ENCODE results near the gene DGCR6L. TPM values are rescaled to one million over a fixed set of nuclear protein-coding genes. Genes with fewer than 3 reads are reported as not detected.
A peak's percentile ranks its signal among the peaks of the same experiment; 100 is the strongest.
"Not testable (repeated sequence)": the region's sequence is repeated elsewhere in the genome, so short reads cannot be mapped to it uniquely, and the experiment has no call there.

DGCR6L gene
- total RNA-seq, 6 donors from 2014 or later, result 36.7 to 62.2 (median 41.9) TPM

DNA sequence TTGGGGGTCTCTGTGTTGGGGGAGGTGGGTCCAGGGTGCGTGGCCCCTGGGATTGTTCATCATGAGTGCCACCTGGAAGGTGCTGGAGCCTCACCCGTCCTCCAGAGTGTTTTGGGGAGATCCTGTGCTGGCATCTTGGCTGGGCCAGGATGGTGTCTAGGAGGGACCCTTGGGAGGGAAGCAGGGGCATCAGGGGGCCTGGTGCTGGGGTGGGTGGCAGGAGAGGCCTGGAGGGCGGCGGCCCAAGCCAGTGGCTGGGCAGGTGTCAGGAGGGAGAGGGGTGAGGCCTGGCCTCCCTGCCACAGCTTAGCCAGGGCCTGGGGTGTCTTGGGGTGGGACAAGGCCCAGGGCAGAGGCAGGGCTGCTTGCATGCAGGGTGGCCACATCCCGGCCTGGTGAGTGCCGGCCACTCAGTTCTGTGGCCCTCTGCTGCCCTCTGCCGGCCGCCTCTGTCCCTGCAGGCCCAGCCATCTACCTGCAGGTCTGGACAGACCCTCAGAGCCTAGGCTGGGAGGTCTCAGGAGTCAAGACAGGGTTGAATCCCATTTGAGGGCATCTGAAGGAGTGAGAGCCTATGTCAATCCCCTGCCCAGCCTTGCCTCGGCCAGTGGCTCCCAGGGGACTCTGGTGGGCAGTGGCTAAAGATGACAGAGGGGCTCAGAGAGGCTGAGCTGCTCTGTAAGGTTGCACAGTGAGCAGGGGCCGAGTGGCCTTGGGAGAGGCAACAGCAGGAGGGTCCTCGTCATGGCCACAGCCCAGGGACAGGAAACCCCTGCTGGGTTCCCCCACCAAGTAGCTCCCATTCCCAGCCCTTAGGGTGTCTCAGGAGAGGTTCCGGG, 34.2 kb downstream of the DGCR6L start:
- TF ChIP-seq, protein P1, sequence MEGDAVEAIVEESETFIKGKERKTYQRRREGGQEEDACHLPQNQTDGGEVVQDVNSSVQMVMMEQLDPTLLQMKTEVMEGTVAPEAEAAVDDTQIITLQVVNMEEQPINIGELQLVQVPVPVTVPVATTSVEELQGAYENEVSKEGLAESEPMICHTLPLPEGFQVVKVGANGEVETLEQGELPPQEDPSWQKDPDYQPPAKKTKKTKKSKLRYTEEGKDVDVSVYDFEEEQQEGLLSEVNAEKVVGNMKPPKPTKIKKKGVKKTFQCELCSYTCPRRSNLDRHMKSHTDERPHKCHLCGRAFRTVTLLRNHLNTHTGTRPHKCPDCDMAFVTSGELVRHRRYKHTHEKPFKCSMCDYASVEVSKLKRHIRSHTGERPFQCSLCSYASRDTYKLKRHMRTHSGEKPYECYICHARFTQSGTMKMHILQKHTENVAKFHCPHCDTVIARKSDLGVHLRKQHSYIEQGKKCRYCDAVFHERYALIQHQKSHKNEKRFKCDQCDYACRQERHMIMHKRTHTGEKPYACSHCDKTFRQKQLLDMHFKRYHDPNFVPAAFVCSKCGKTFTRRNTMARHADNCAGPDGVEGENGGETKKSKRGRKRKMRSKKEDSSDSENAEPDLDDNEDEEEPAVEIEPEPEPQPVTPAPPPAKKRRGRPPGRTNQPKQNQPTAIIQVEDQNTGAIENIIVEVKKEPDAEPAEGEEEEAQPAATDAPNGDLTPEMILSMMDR (IDR thresholded peaks at IDR 0.05), result peak; percentile 46 to 88 (median 78)
- not testable (repeated sequence) for H3K27ac ChIP-seq, H3K27me3 ChIP-seq, H3K36me3 ChIP-seq, H3K4me3 ChIP-seq, H3K4me1 ChIP-seq, H3K9me3 ChIP-seq
- 23% methylated on average over 5 of the region's 12 CpGs; no CpG with 5 or more reads in 1 of the 2 donors for WGBS, 2 donors
- DNase-seq, result peak; percentile 79 to 95
- ATAC-seq (ENCODE audit: low FRiP score in 2 of 2), result peak; percentile 83 to 88

DNA sequence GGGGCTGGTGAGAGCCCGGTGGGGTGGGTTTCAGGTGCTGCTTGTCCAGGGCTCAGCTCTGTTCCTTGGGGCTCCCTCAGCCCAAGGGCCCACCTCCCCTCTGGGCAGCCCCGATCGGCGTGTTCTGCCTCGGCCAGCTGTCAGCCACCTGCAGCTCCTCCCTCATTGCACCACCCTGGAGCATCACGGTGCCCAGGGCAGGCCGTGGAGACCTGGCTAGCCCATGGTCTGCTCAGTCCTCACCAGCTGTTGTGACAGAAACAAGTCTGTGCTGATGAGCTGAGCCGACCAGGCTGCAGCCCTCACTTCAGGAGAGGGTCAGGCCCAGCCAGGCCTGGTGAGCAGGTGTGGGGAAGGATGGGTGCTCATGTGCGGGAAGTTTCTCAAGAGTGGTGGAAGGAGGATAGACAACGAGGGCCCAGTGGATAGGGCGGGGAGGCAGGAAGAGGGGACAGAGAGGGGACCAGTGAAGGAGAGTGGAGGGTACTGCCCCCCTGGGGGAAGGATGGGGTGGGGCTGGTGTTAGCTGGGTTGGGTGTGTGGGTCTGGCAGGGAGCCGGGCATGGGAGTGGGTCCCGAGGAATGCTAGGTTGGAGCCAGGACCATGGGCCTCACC, 35.3 kb downstream of the DGCR6L start:
- H3K27ac ChIP-seq, result no peak overlapping the region
- H3K4me3 ChIP-seq, result no peak overlapping the region
- TF ChIP-seq EP300 (IDR thresholded peaks at IDR 0.05) (no peak), POLR2AphosphoS5 (IDR thresholded peaks at IDR 0.05) (no peak), POLR2A (IDR thresholded peaks at IDR 0.05) (no peak)
- TF ChIP-seq, protein P1 (IDR thresholded peaks at IDR 0.05), result no peak
- DNase-seq (peak in 1 of 2 donors; percentile 71), ATAC-seq (ENCODE audit: low FRiP score in 2 of 2) (no peak)
- H3K27me3 ChIP-seq, result no peaks in the 10 kb centered on the region
- 79% methylated on average over 6 to 12 of the region's 13 CpGs for WGBS, 2 donors
- H3K4me1 ChIP-seq, result no peaks in the 10 kb centered on the region
- H3K9me3 ChIP-seq, result no peaks in the 10 kb centered on the region
- no peaks in the 10 kb centered on the region for H3K36me3 ChIP-seq

DNA sequence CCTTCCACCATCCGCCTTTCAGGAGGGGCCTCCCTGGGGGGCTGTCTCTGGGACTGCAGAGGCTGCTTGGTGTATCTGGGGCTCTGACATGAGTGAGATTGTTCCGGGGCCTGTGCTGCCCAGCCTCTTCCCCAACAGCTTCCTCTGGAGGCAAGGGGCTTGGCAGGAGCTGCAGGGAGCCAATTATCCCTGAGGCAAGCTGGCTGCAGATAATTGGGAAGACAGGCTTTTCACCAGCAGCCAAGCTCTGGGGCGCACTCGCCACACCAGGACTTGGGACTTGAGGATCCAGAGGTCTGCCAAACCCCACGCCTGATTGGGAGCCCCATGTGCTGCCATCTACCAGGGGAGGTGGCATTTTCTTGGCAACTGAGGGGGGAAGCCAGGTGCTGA, 36.2 kb downstream of the DGCR6L start:
- no peak for TF ChIP-seq EP300 (IDR thresholded peaks at IDR 0.05)
- no peak for TF ChIP-seq POLR2A (IDR thresholded peaks at IDR 0.05)
- TF ChIP-seq POLR2AphosphoS5 (IDR thresholded peaks at IDR 0.05), result no peak
- TF ChIP-seq, protein P1 (IDR thresholded peaks at IDR 0.05), result no peak
- 73 to 86% methylated on average over 1 to 3 of the region's 5 CpGs for WGBS, 2 donors
- no peaks in the 10 kb centered on the region for H3K9me3 ChIP-seq

DNA sequence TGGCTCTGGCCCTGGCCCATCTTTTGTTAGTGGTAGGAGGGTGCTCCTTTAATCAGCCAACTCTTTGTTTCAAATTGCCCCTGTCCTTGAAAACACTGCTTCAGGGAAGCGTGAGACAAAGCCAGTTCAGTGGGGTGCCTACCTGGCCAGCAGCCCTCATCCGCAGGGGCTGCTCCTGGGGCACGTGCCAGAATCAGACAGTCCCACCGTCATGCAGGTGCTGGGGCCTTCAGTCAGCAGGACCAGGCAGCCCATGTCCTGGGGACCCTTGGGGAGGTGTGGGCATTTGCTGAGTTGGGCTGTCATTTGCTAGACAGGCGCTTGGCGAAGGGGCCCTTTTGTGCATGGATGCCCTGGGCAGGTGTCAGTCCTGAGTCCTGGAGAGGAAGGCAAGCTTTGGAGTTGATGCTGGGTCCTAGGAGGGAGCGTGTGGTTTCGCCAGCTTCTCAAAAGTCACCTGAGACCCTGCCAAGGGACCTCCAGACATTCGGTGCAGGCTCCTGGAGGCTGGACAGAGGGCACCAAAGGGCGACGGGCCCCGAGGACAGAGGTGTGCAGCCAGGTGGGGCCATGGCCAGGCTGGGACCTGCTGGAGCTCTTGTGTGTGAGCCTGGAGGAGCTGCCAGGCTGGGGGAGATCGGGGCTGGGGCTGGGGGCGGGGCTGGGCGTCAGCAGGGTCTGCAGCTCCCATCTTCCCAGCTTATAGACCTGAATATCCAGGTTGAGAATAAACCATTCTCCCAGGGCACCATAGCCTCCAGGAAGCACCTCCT, 36.8 kb downstream of the DGCR6L start:
- no peak overlapping the region for H3K27ac ChIP-seq
- no peaks in the 10 kb centered on the region for H3K36me3 ChIP-seq
- no peak overlapping the region for H3K4me3 ChIP-seq
- H3K4me1 ChIP-seq, result no peaks in the 10 kb centered on the region
- DNase-seq (peak in 1 of 2 donors; percentile 61), ATAC-seq (ENCODE audit: low FRiP score in 2 of 2) (no peak)
- WGBS, 2 donors, result 87 to 93% methylated on average over 3 to 13 of the region's 15 CpGs
- H3K9me3 ChIP-seq, result no peaks in the 10 kb centered on the region
- H3K27me3 ChIP-seq, result no peaks in the 10 kb centered on the region
- TF ChIP-seq POLR2A (IDR thresholded peaks at IDR 0.05), result no peak
- TF ChIP-seq, protein P1 (IDR thresholded peaks at IDR 0.05), result no peak
- TF ChIP-seq EP300 (IDR thresholded peaks at IDR 0.05), result no peak
- TF ChIP-seq POLR2AphosphoS5 (IDR thresholded peaks at IDR 0.05), result no peak

More for the DNA sequence above, 36.2 kb downstream of the DGCR6L start:
- no peak for ATAC-seq (ENCODE audit: low FRiP score in 2 of 2)
- Histone ChIP-seq H3K36me3 (no peaks in the 10 kb centered on the region), H3K4me1 (no peaks in the 10 kb centered on the region), H3K27me3 (no peaks in the 10 kb centered on the region), H3K4me3 (no peak overlapping the region), H3K27ac (no peak overlapping the region)
- DNase-seq, result peak in 1 of 2 donors; percentile 45

All from upper lobe of left lung (tissue), 6 donors.